HEK293T (cell line): Measurements from ENCODE around the gene ESR2.
"Not testable (repeated sequence)": the region's sequence is repeated elsewhere in the genome, so short reads cannot be mapped to it uniquely, and the experiment has no call there.

Source experiments
- CTCF ChIA-PET: fragments of 350-600 bp; formaldehyde crosslinking; extraction: SDS; loops from one replicate; lab custom pipeline; 2021; ENCODE audit warnings: antibody characterized with exemption, inconsistent platforms; lab: Yijun Ruan, JAX
- POLR2A ChIA-PET: fragments of 350-600 bp; formaldehyde crosslinking; extraction: SDS; loops from one replicate; lab custom pipeline; 2020; ENCODE audit warnings: antibody characterized with exemption, inconsistent platforms; lab: Yijun Ruan, JAX
- DNase-seq: peaks from one replicate; pipeline ENCODE4 v3.0.0; 2012; ENCODE audit warnings: mixed read lengths; ENCODE audit errors: extremely low spot score
- ARNT ChIP-seq: fragments of 450-650 bp; IDR thresholded peaks from 2 replicates; pipeline ENCODE4 v1.6.1; 2017; ENCODE audit warnings: mild to moderate bottlenecking
- BHLHE40 ChIP-seq: fragments of 450-650 bp; IDR thresholded peaks from 2 replicates; pipeline ENCODE4 v1.6.1; 2016; ENCODE audit warnings: mild to moderate bottlenecking, moderate library complexity, borderline replicate concordance
- CTBP1 ChIP-seq: fragments of 450-650 bp; IDR thresholded peaks from 2 replicates; pipeline ENCODE4 v1.6.1; 2016; ENCODE audit warnings: borderline replicate concordance
- ELF4 ChIP-seq: fragments of 450-650 bp; IDR thresholded peaks from 2 replicates; pipeline ENCODE4 v1.6.1; 2017; ENCODE audit warnings: antibody characterized with exemption
- FOXA1 ChIP-seq: fragments of 450-650 bp; IDR thresholded peaks from 2 replicates; pipeline ENCODE4 v1.6.1; 2016; ENCODE audit warnings: mild to moderate bottlenecking
- FOXK2 ChIP-seq: fragments of 450-650 bp; IDR thresholded peaks from 2 replicates; pipeline ENCODE4 v1.6.1; 2016; ENCODE audit warnings: mild to moderate bottlenecking
- FOXM1 ChIP-seq: fragments of 450-650 bp; IDR thresholded peaks from 2 replicates; pipeline ENCODE4 v1.6.1; 2017; ENCODE audit warnings: mild to moderate bottlenecking, borderline replicate concordance
- HDGF ChIP-seq: fragments of 450-650 bp; IDR thresholded peaks from 2 replicates; pipeline ENCODE4 v1.6.1; 2017; ENCODE audit warnings: antibody characterized with exemption, borderline replicate concordance
- L3MBTL2 ChIP-seq: fragments of 450-650 bp; conservative IDR thresholded peaks from 2 replicates; pipeline ENCODE4 v1.6.1; 2016; ENCODE audit warnings: mild to moderate bottlenecking
- LEF1 ChIP-seq: fragments of 450-650 bp; IDR thresholded peaks from 2 replicates; pipeline ENCODE4 v1.6.1; 2017; ENCODE audit warnings: mild to moderate bottlenecking, borderline replicate concordance
- NFRKB ChIP-seq: fragments of 450-650 bp; IDR thresholded peaks from 2 replicates; pipeline ENCODE4 v1.6.1; 2016; ENCODE audit warnings: mild to moderate bottlenecking, moderate library complexity
- PKNOX1 ChIP-seq: fragments of 450-650 bp; IDR thresholded peaks from 2 replicates; pipeline ENCODE4 v1.6.1; 2016
- SP1 ChIP-seq: fragments of 450-650 bp; IDR thresholded peaks from 2 replicates; pipeline ENCODE4 v1.6.1; 2017
- SUZ12 ChIP-seq: fragments of 450-650 bp; IDR thresholded peaks from 2 replicates; pipeline ENCODE4 v1.6.1; 2016; ENCODE audit warnings: mild to moderate bottlenecking
- TARDBP ChIP-seq: fragments of 450-650 bp; IDR thresholded peaks from 2 replicates; pipeline ENCODE4 v1.6.1; 2016
- ZNF384 ChIP-seq: fragments of 450-650 bp; IDR thresholded peaks from 2 replicates; pipeline ENCODE4 v1.6.1; 2016

ESR2 gene

GRCh38 chr14:64217834-64218233, 76.3 kb downstream of the ESR2 start:
- CTCF ChIA-PET, result no interaction called here
- POLR2A ChIA-PET, result no interaction called here
- no peak for TF ChIP-seq TARDBP
- TF ChIP-seq HDGF, result no peak
- no peak for TF ChIP-seq L3MBTL2
- no peak for TF ChIP-seq CTBP1
- TF ChIP-seq ARNT, result no peak
- no peak for TF ChIP-seq FOXA1
- TF ChIP-seq NFRKB, result no peak
- TF ChIP-seq FOXM1, result no peak
- DNase-seq, result no peak

DNA sequence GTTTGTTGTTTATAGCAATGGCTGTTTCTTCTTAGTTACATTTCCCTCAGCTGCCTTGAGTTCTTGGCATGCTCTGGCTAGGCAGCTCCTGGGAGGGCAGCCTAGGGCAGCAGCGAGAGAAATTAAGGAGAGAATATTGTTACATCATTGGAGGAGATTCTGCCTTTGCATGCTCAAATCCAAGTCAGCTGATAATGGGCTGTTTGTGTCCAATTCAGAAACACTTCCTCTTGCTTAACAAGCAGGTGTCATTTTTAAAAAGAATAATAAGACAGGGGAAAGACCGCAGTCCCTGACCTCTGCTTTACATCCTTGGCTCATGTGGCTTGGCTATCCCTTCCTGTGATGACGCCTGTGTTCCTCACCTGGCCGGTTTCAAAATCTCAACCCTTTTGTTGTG, 76.9 kb downstream of the ESR2 start:
- CTCF ChIA-PET, result no interaction called here

GRCh38 chr14:64215978-64216377, 78.2 kb downstream of the ESR2 start:
- no peak for TF ChIP-seq PKNOX1
- TF ChIP-seq FOXK2, result no peak
- no peak for DNase-seq
- ChIA-PET CTCF (no interaction called here), POLR2A (no interaction called here)

More for the DNA sequence above, 76.9 kb downstream of the ESR2 start:
- POLR2A ChIA-PET, result no interaction called here
- no peak for TF ChIP-seq NFRKB
- no peak for TF ChIP-seq FOXK2
- no peak for TF ChIP-seq HDGF
- no peak for TF ChIP-seq FOXA1
- no peak for TF ChIP-seq ZNF384
- no peak for TF ChIP-seq FOXM1
- TF ChIP-seq TARDBP, result no peak
- no peak for TF ChIP-seq CTBP1
- TF ChIP-seq L3MBTL2, result no peak
- TF ChIP-seq ARNT, result no peak
- no peak for DNase-seq

DNA sequence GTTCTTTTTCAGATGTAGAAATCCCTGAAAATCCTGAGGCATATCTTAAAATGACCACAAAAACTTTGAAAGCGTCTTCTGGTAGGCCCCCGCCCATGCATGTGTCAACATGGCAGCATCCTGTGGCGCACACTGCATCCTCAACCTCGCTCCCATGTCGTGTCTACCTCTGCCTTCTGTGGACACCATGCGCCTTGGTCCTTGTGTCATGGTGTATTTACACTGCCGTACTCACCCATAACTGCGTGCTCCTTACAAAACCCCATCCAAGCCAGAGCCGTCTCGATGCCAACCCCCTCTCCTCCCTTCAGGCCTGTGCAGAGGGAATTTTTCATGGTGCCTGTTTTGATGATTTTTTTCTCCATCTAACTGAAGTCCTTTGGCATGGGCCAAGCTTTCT, 78.9 kb downstream of the ESR2 start:
- TF ChIP-seq ELF4, result no peak
- no peak for TF ChIP-seq FOXK2
- no peak for TF ChIP-seq FOXM1
- TF ChIP-seq ZNF384, result no peak
- no peak for TF ChIP-seq PKNOX1
- no peak for TF ChIP-seq NFRKB
- no peak for TF ChIP-seq ARNT
- TF ChIP-seq FOXA1, result no peak
- no peak for TF ChIP-seq CTBP1
- no peak for TF ChIP-seq SP1
- TF ChIP-seq LEF1, result no peak
- no peak for TF ChIP-seq L3MBTL2
- no peak for TF ChIP-seq HDGF
- no peak for TF ChIP-seq BHLHE40
- no peak for TF ChIP-seq TARDBP
- POLR2A ChIA-PET, result no interaction called here
- no peak for DNase-seq
- CTCF ChIA-PET, result no interaction called here

GRCh38 chr14:64213853-64214570, 80.2 kb downstream of the ESR2 start:
- ChIA-PET POLR2A (interaction anchor here (0.6 kb wide), 1 partner anchor 490 kb away, joined by 3 read pairs; the partner anchor contains the start of gene PLEKHG3), CTCF (no interaction called here)
- no peak for DNase-seq
- TF ChIP-seq NFRKB (no peak), TARDBP (no peak), ELF4 (no peak), HDGF (no peak), LEF1 (no peak), PKNOX1 (no peak), FOXM1 (no peak), ZNF384 (no peak), FOXK2 (no peak), SP1 (no peak), CTBP1 (no peak), FOXA1 (no peak), L3MBTL2 (no peak), ARNT (no peak), SUZ12 (no peak)

- TF ChIP-seq SUZ12, result no peak
- CTCF ChIA-PET, result interaction anchor here (0.6 to 0.7 kb wide), 2 partner anchors 86 to 361 kb away, joined by 3 read pairs; partner anchors contain the start of gene SYNE2
- POLR2A ChIA-PET, result no interaction called here
- no peak for DNase-seq
Observed at GRCh38 chr14:64213086-64213485, 81.1 kb downstream of the ESR2 start.

- DNase-seq, result no peak
- CTCF ChIA-PET, result interaction anchor here (0.6 to 0.7 kb wide), 2 partner anchors 85 to 360 kb away, joined by 3 read pairs; partner anchors contain the start of gene SYNE2
- POLR2A ChIA-PET, result no interaction called here
- no peak for TF ChIP-seq TARDBP
- no peak for TF ChIP-seq SP1
- no peak for TF ChIP-seq L3MBTL2
- no peak for TF ChIP-seq FOXA1
- TF ChIP-seq ARNT, result no peak
Observed at GRCh38 chr14:64212666-64213065, 81.5 kb downstream of the ESR2 start.

DNA sequence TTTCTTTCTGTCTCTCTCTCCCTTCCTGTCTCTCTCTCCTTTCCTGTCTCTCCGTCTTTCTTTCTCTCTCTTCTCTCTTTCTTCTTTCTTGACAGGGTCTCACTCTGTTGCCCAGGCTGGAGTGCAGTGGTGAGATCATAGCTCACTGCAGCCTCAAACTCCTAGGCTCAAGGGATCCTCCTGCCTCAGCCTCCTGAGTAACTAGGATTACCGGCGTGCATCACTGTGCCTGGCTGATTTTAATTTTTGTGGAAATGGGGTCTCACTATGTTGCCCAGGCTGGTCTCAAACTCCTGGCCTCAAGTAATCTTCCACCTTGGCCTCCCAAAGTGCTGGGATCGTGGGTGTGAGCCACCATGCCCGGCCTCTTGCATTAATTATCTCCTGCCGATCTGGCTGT, 83.3 kb downstream of the ESR2 start:
- DNase-seq, POLR2A ChIA-PET, CTCF ChIA-PET: not testable (repeated sequence)
